ENCODE measurements around the gene TIMM13. TPM values are rescaled to one million over a fixed set of nuclear protein-coding genes. Genes with fewer than 3 reads are reported as not detected.

The TIMM13 gene
- total and polyA plus RNA-seq, 4 donors = 27.2 to 103 (median 80.8) TPM

- TF ChIP-seq, protein P1, sequence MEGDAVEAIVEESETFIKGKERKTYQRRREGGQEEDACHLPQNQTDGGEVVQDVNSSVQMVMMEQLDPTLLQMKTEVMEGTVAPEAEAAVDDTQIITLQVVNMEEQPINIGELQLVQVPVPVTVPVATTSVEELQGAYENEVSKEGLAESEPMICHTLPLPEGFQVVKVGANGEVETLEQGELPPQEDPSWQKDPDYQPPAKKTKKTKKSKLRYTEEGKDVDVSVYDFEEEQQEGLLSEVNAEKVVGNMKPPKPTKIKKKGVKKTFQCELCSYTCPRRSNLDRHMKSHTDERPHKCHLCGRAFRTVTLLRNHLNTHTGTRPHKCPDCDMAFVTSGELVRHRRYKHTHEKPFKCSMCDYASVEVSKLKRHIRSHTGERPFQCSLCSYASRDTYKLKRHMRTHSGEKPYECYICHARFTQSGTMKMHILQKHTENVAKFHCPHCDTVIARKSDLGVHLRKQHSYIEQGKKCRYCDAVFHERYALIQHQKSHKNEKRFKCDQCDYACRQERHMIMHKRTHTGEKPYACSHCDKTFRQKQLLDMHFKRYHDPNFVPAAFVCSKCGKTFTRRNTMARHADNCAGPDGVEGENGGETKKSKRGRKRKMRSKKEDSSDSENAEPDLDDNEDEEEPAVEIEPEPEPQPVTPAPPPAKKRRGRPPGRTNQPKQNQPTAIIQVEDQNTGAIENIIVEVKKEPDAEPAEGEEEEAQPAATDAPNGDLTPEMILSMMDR (IDR thresholded peaks at IDR 0.05; ENCODE audit: control extremely low read depth, extremely low read depth) = no peak
- no peak for ATAC-seq (ENCODE audit: insufficient read depth, low FRiP score)
- Histone ChIP-seq H3K4me3 (no peak overlapping the region), H3K9me3 (ENCODE audit: control insufficient read depth in 4 of 4, insufficient read depth in 3 of 4, low read length in 3 of 4) (no peaks in the 10 kb centered on the region), H3K27ac (ENCODE audit: low read depth in 1 of 2, low read length in 1 of 2) (no peak overlapping the region), H3K9ac (ENCODE audit: insufficient read depth in 1 of 2, low read length in 2 of 2) (no peak overlapping the region), H3K27me3 (ENCODE audit: control insufficient read depth in 3 of 3, insufficient read depth in 3 of 3, low read length in 2 of 3) (no peaks in the 10 kb centered on the region), H3K36me3 (ENCODE audit: control insufficient read depth in 4 of 4, insufficient read depth in 4 of 4, low read length in 4 of 4) (peaks cover 0 to 9% (median 2%) of the 10 kb centered on the region in 4 donors), H3K4me1 (ENCODE audit: control insufficient read depth in 5 of 5, insufficient read depth in 5 of 5, low read length in 5 of 5) (no peaks in the 10 kb centered on the region)
- DNase-seq = no peak
- 71 to 89% methylated on average over 19 of the region's 19 CpGs for WGBS, 2 donors
Measured at GRCh38 chr19:2416321-2417097, 10.9 kb downstream of the TIMM13 start.

DNA sequence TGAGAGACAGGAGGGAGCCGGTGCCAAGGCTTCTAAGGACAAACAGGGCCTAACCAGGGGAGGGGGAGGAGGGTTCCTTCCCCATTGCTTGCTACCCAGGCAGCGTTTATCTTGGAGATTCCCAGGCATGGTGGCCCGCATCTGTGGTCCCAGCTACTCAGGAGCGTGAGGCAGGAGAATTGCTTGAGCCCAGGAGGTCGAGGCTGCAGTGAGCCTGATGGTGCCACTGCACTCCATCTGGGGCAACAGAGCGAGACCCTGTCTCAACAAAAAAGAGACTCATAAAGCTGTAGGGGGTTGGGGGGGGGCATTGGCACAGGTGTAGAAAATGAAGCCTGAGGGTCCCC, 11.4 kb downstream of the TIMM13 start:
- Histone ChIP-seq H3K4me1 (ENCODE audit: control insufficient read depth in 5 of 5, insufficient read depth in 5 of 5, low read length in 5 of 5) (no peaks in the 10 kb centered on the region), H3K9me3 (ENCODE audit: control insufficient read depth in 4 of 4, insufficient read depth in 3 of 4, low read length in 3 of 4) (no peaks in the 10 kb centered on the region), H3K27me3 (ENCODE audit: control insufficient read depth in 3 of 3, insufficient read depth in 3 of 3, low read length in 2 of 3) (no peaks in the 10 kb centered on the region), H3K9ac (ENCODE audit: insufficient read depth in 1 of 2, low read length in 2 of 2) (no peak overlapping the region), H3K27ac (ENCODE audit: low read depth in 1 of 2, low read length in 1 of 2) (no peak overlapping the region), H3K4me3 (no peak overlapping the region), H3K36me3 (ENCODE audit: control insufficient read depth in 4 of 4, insufficient read depth in 4 of 4, low read length in 4 of 4) (peaks cover 0 to 9% (median 2%) of the 10 kb centered on the region in 4 donors)
- WGBS, 2 donors = 66 to 74% methylated on average over 6 of the region's 6 CpGs
- no peak for DNase-seq
- ATAC-seq (ENCODE audit: insufficient read depth, low FRiP score) = no peak
- TF ChIP-seq, protein P1 (IDR thresholded peaks at IDR 0.05; ENCODE audit: control extremely low read depth, extremely low read depth) = no peak

GRCh38 chr19:2415281-2415972, 12.0 kb downstream of the TIMM13 start:
- WGBS, 2 donors = 88% methylated on average over 28 to 29 of the region's 29 CpGs
- ATAC-seq (ENCODE audit: insufficient read depth, low FRiP score) (no peak), DNase-seq (no peak)
- TF ChIP-seq, protein P1 (IDR thresholded peaks at IDR 0.05; ENCODE audit: control extremely low read depth, extremely low read depth) = no peak
- no peak overlapping the region for H3K4me3 ChIP-seq
- no peaks in the 10 kb centered on the region for H3K4me1 ChIP-seq (ENCODE audit: control insufficient read depth in 5 of 5, insufficient read depth in 5 of 5, low read length in 5 of 5)
- no peaks in the 10 kb centered on the region for H3K27me3 ChIP-seq (ENCODE audit: control insufficient read depth in 3 of 3, insufficient read depth in 3 of 3, low read length in 2 of 3)
- peaks cover 0 to 8% (median 2%) of the 10 kb centered on the region in 4 donors for H3K36me3 ChIP-seq (ENCODE audit: control insufficient read depth in 4 of 4, insufficient read depth in 4 of 4, low read length in 4 of 4)
- H3K9ac ChIP-seq (ENCODE audit: insufficient read depth in 1 of 2, low read length in 2 of 2) = no peak overlapping the region
- H3K9me3 ChIP-seq (ENCODE audit: control insufficient read depth in 4 of 4, insufficient read depth in 3 of 4, low read length in 3 of 4) = no peaks in the 10 kb centered on the region
- no peak overlapping the region for H3K27ac ChIP-seq (ENCODE audit: low read depth in 1 of 2, low read length in 1 of 2)

Data from lung (tissue), 12 donors.